A549 (cell line): ENCODE data around the gene TTC7B.

Experiments used
- CHD4 ChIP-seq: fragments of 200-600 bp; sonication (generic); IDR thresholded peaks from 2 replicates; pipeline ENCODE4 v1.6.1; 2016; ENCODE audit warnings: antibody characterized with exemption, mild to moderate bottlenecking, borderline replicate concordance
- CTCF ChIP-seq: fragments of >200 bp; sonication (Bioruptor Twin); formaldehyde crosslinking; IDR thresholded peaks from 3 replicates; pipeline ENCODE4 v1.5.1; 2016
- HDAC2 ChIP-seq: fragments of 200-600 bp; sonication (generic); IDR thresholded peaks from 2 replicates; pipeline ENCODE4 v1.6.1; 2016
- JUN ChIP-seq, 2 experiments: fragments of >200 bp; sonication (Bioruptor Twin); formaldehyde crosslinking; IDR thresholded peaks; 2 replicates in 1 of 2; 3 replicates in 1 of 2; pipeline ENCODE4 v1.6.1; 2016 to 2017
- MAFK ChIP-seq: fragments of 450-650 bp; IDR thresholded peaks from 2 replicates; pipeline ENCODE4 v1.6.1; 2014; ENCODE audit not compliant: partially characterized antibody
- MAX ChIP-seq: IDR thresholded peaks from 2 replicates; pipeline ENCODE4 v1.6.1; 2012
- MYC ChIP-seq: IDR thresholded peaks from 2 replicates; pipeline ENCODE4 v1.6.1; 2012; ENCODE audit warnings: mild to moderate bottlenecking, inconsistent platforms, low read length, improper control_type of control experiment, borderline replicate concordance
- POLR2A ChIP-seq: IDR thresholded peaks from 2 replicates; pipeline ENCODE4 v1.6.1; 2012; ENCODE audit warnings: mild to moderate bottlenecking, low read length
- RAD21 ChIP-seq, 2 experiments: fragments of >200 bp in 1 of 2; sonication (Bioruptor Twin) in 1 of 2; formaldehyde crosslinking in 1 of 2; IDR thresholded peaks in 1 of 2; conservative IDR thresholded peaks in 1 of 2; 2 replicates in 1 of 2; 3 replicates in 1 of 2; pipeline ENCODE4 v1.6.1; 2012 to 2018; ENCODE audit warnings: inconsistent platforms in 1 of 2
- RARB ChIP-seq: fragments of 250-450 bp; sonication (Bioruptor Pico); IDR thresholded peaks from 2 replicates; pipeline ENCODE4 v1.8.0; 2021; ENCODE audit warnings: mild to moderate bottlenecking, moderate library complexity
- USF2 ChIP-seq: fragments of 450-650 bp; IDR thresholded peaks from 2 replicates; pipeline ENCODE4 v1.6.1; 2014; ENCODE audit warnings: antibody characterized with exemption

- TF ChIP-seq CTCF (no peak), USF2 (no peak), RAD21 (conservative IDR thresholded peaks at IDR 0.05 in 1 of 2, IDR thresholded peaks at IDR 0.05 in 1 of 2) (no peak), POLR2A (no peak), MYC (no peak), MAFK (no peak), CHD4 (no peak), RARB (no peak), HDAC2 (no peak), MAX (no peak), JUN (IDR thresholded peaks at IDR 0.05) (no peak)
Measured at GRCh38 chr14:90508536-90509254, 307.5 kb downstream of the TTC7B start.
